NCI-H2227 (cell line): Measurements from ENCODE around the gene ANKRD9.

Source experiments
- DNase-seq: peaks from one replicate; lab custom pipeline; 2025; ENCODE audit not compliant: unreplicated experiment; lab: John Stamatoyannopoulos, UW

Gene ANKRD9

GRCh38 chr14:102499401-102500157 is 10.0 kb downstream of the ANKRD9 start:
- no peak for DNase-seq

GRCh38 chr14:102498678-102499265 is 10.8 kb downstream of the ANKRD9 start:
- no peak for DNase-seq

- no peak for DNase-seq
Observed at GRCh38 chr14:102497998-102498677, 11.4 kb downstream of the ANKRD9 start.

- DNase-seq = no peak
Observed at GRCh38 chr14:102496958-102497744, 12.4 kb downstream of the ANKRD9 start.

- no peak for DNase-seq
Observed at GRCh38 chr14:102496331-102496691, 13.3 kb downstream of the ANKRD9 start.

- no peak for DNase-seq
Observed at GRCh38 chr14:102495491-102496330, 13.9 kb downstream of the ANKRD9 start.

GRCh38 chr14:102493585-102493984 is 16.0 kb downstream of the ANKRD9 start:
- DNase-seq = no peak

- DNase-seq = no peak
Observed at GRCh38 chr14:102493096-102493495, 16.5 kb downstream of the ANKRD9 start.

- no peak for DNase-seq
Observed at GRCh38 chr14:102492531-102492910, 17.1 kb downstream of the ANKRD9 start.

- no peak for DNase-seq
Observed at GRCh38 chr14:102491786-102492530, 17.6 kb downstream of the ANKRD9 start.

GRCh38 chr14:102491366-102491765 is 18.2 kb downstream of the ANKRD9 start:
- DNase-seq = no peak

- DNase-seq = no peak
Observed at GRCh38 chr14:102490456-102490855, 19.1 kb downstream of the ANKRD9 start.

GRCh38 chr14:102487204-102487577 is 22.4 kb downstream of the ANKRD9 start:
- no peak for DNase-seq

GRCh38 chr14:102486513-102487203 is 22.9 kb downstream of the ANKRD9 start:
- no peak for DNase-seq

GRCh38 chr14:102485693-102486512 is 23.7 kb downstream of the ANKRD9 start:
- no peak for DNase-seq

GRCh38 chr14:102484316-102484715 is 25.3 kb downstream of the ANKRD9 start:
- DNase-seq = no peak

- no peak for DNase-seq
Observed at GRCh38 chr14:102481791-102482238, 27.8 kb downstream of the ANKRD9 start.

GRCh38 chr14:102481371-102481770 is 28.2 kb downstream of the ANKRD9 start:
- DNase-seq = no peak
